ENCODE results near the gene XBP1.

Gene XBP1

DNA sequence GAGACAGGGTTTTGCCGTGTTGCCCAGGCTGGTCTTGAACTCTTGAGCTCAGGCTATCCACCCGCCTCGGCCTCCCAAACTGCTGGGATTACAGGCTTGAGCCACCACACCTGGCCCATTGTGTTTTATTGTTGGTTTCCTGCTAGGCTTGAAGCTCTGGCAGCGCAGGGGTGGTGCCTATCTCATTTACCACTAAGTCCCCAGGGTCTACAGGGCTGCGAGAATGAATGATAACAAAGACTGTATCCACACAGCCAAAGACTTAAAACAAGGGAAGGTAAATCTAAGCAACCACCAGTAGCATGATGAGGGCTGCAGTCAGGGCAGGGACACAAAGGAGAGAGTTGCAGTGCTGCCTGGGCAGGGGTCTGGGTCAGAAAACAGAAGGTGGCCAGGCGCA, 37.3 kb upstream of the XBP1 start:
- H3K4me3 ChIP-seq (ENCODE audit: low read depth, low read length), result no peak overlapping the region
- DNase-seq (ENCODE audit: low read depth), result peak; percentile 34
- TF ChIP-seq MYC (IDR thresholded peaks at IDR 0.05; ENCODE audit: low read depth, low read length), result no peak
- TF ChIP-seq POLR2A (IDR thresholded peaks at IDR 0.05; ENCODE audit: extremely low read depth, insufficient read length), result no peak
- TF ChIP-seq CTCF (IDR thresholded peaks at IDR 0.05; ENCODE audit: low read depth, low read length), result no peak
- no peak for TF ChIP-seq MAX (IDR thresholded peaks at IDR 0.05; ENCODE audit: low read depth, low read length)

- no peak for TF ChIP-seq POLR2A (IDR thresholded peaks at IDR 0.05; ENCODE audit: extremely low read depth, insufficient read length)
- no peak for TF ChIP-seq MAX (IDR thresholded peaks at IDR 0.05; ENCODE audit: low read depth, low read length)
- TF ChIP-seq MYC (IDR thresholded peaks at IDR 0.05; ENCODE audit: low read depth, low read length), result no peak
- TF ChIP-seq CTCF (IDR thresholded peaks at IDR 0.05; ENCODE audit: low read depth, low read length), result no peak
- H3K4me3 ChIP-seq (ENCODE audit: low read depth, low read length), result no peak overlapping the region
- no peak for DNase-seq (ENCODE audit: low read depth)
Measured at GRCh38 chr22:28835630-28836189, 35.3 kb upstream of the XBP1 start.

- TF ChIP-seq MYC (IDR thresholded peaks at IDR 0.05; ENCODE audit: low read depth, low read length), result no peak
- no peak for TF ChIP-seq CTCF (IDR thresholded peaks at IDR 0.05; ENCODE audit: low read depth, low read length)
- no peak for TF ChIP-seq MAX (IDR thresholded peaks at IDR 0.05; ENCODE audit: low read depth, low read length)
- no peak for TF ChIP-seq POLR2A (IDR thresholded peaks at IDR 0.05; ENCODE audit: extremely low read depth, insufficient read length)
- DNase-seq (ENCODE audit: low read depth), result no peak
- H3K4me3 ChIP-seq (ENCODE audit: low read depth, low read length), result no peak overlapping the region
Measured at GRCh38 chr22:28833276-28833923, 33.0 kb upstream of the XBP1 start.

DNA sequence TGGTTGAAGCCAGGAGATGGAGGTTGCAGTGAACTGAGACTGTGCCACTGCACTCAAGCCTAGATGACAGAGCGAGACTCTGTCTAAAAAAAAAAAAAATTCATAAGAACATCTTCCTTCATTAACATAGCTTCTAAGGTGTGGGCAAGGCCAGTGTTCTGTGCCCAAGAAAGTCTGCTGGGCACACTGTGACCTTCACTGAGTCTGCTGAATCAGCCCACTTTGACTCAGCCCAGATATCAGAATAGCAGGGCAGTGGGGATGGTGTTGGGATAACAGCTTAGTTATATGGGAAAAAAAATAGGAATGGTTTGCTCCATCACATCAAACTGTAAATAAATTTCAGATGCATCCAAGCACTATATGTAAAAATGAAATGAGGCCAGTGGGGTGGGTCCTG, 32.4 kb upstream of the XBP1 start:
- no peak overlapping the region for H3K4me3 ChIP-seq (ENCODE audit: low read depth, low read length)
- TF ChIP-seq MYC (IDR thresholded peaks at IDR 0.05; ENCODE audit: low read depth, low read length), result no peak
- no peak for TF ChIP-seq POLR2A (IDR thresholded peaks at IDR 0.05; ENCODE audit: extremely low read depth, insufficient read length)
- no peak for TF ChIP-seq MAX (IDR thresholded peaks at IDR 0.05; ENCODE audit: low read depth, low read length)
- TF ChIP-seq CTCF (IDR thresholded peaks at IDR 0.05; ENCODE audit: low read depth, low read length), result no peak
- DNase-seq (ENCODE audit: low read depth), result no peak

- no peak for TF ChIP-seq CTCF (IDR thresholded peaks at IDR 0.05; ENCODE audit: low read depth, low read length)
- TF ChIP-seq MYC (IDR thresholded peaks at IDR 0.05; ENCODE audit: low read depth, low read length), result no peak
- no peak for TF ChIP-seq POLR2A (IDR thresholded peaks at IDR 0.05; ENCODE audit: extremely low read depth, insufficient read length)
- TF ChIP-seq MAX (IDR thresholded peaks at IDR 0.05; ENCODE audit: low read depth, low read length), result no peak
- H3K4me3 ChIP-seq (ENCODE audit: low read depth, low read length), result no peak overlapping the region
- DNase-seq (ENCODE audit: low read depth), result no peak
Measured at GRCh38 chr22:28831140-28832072, 31.0 kb upstream of the XBP1 start.

Measured in NB4 (cell line).